Duodenal mucosa (tissue), 2 donors: ENCODE data around the gene TP53BP2.
"Not testable (repeated sequence)": the region's sequence is repeated elsewhere in the genome, so short reads cannot be mapped to it uniquely, and the experiment has no call there.

ENCODE experiments used
- H3K27ac ChIP-seq: one replicate; pipeline ENCODE4 v1.7.0; 2013; ENCODE audit warnings: low read depth, low read length
- H3K27me3 ChIP-seq, 2 donors: one replicate each; pipeline ENCODE4 v1.7.0; 2013; ENCODE audit warnings: low read length in 2 of 2, control low read depth in 1 of 2; ENCODE audit not compliant: insufficient read depth in 2 of 2, control insufficient read depth in 1 of 2
- H3K36me3 ChIP-seq, 2 donors: one replicate each; pipeline ENCODE4 v1.7.0; 2013; ENCODE audit warnings: low read length in 2 of 2, control low read depth in 1 of 2; ENCODE audit not compliant: insufficient read depth in 2 of 2, control insufficient read depth in 1 of 2
- H3K4me1 ChIP-seq, 2 donors: one replicate each; pipeline ENCODE4 v1.7.0; 2013; ENCODE audit warnings: low read length in 2 of 2, control low read depth in 1 of 2; ENCODE audit not compliant: insufficient read depth in 2 of 2, control insufficient read depth in 1 of 2
- H3K4me3 ChIP-seq, 2 donors: one replicate each; pipeline ENCODE4 v1.7.0; 2013; ENCODE audit warnings: low read length in 2 of 2, low read depth in 1 of 2
- H3K9ac ChIP-seq, 2 donors: one replicate each; pipeline ENCODE4 v1.7.0; 2013; ENCODE audit warnings: low read length in 2 of 2, low read depth in 1 of 2
- H3K9me3 ChIP-seq, 2 donors: one replicate each; pipeline ENCODE4 v1.7.0; 2013; ENCODE audit warnings: low read length in 2 of 2, control low read depth in 1 of 2; ENCODE audit not compliant: control insufficient read depth in 1 of 2

Gene TP53BP2

GRCh38 chr1:223872308-223872901 lies 26.7 kb upstream of the TP53BP2 start:
- no peaks in the 10 kb centered on the region for H3K9me3 ChIP-seq
- no peak overlapping the region for H3K27ac ChIP-seq
- no peaks in the 10 kb centered on the region for H3K27me3 ChIP-seq

DNA sequence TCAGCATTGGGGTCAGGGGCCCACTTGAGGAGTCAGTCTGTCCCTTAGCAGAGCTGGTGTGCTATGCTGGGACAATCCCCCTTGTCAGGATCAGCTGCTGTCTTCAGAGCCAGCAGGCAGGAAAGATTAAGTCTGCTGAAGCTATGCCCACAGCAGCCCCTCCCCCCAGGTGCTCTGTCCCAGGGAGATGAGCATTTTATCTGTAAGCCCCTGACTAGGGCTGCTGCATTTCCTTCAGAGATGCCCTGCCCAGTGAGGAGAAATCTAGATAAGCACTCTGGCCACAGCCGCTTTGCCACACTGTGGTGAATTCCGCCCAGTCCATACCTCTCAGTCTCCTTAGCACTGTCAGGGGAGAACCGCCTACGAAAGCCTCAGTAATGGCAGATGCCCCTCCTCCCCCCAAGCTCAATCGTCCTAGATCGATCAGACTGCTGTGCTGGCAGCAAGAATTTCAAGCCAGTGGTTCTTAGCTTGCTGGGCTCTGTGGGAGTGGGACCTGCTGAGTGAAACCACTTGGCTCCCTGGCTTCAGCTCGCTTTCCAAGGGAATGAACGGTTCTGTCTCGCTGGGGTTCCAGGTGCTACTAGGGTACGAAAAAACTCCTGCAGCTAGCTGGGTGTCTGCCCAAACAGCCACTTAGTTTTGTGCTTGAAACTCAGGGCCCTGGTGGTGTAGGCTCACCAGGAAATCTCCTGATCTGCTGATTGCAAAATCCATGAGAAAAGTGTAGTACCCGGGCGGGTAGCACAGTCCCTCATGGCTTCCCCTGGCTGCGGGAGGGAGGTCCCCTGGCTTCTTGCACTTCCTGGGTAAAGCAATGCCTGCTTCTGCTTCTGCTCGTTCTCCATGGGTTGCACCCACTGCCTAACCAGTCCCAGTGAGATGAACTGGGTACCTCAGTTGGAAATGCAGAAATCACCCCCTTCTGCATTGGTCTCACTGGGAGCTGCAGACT lies 25.1 kb upstream of the TP53BP2 start:
- Histone ChIP-seq H3K27ac (no peak overlapping the region), H3K9ac (no peak overlapping the region), H3K4me3 (peak overlapping the region in 1 of 2 donors; percentile 16), H3K27me3 (no peaks in the 10 kb centered on the region), H3K9me3 (no peaks in the 10 kb centered on the region), H3K4me1 (no peaks in the 10 kb centered on the region), H3K36me3 (no peaks in the 10 kb centered on the region)

More at GRCh38 chr1:223872308-223872901, 26.7 kb upstream of the TP53BP2 start:
- no peak overlapping the region for H3K9ac ChIP-seq
- no peak overlapping the region for H3K4me3 ChIP-seq
- H3K36me3 ChIP-seq: no peaks in the 10 kb centered on the region
- H3K4me1 ChIP-seq: no peaks in the 10 kb centered on the region

DNA sequence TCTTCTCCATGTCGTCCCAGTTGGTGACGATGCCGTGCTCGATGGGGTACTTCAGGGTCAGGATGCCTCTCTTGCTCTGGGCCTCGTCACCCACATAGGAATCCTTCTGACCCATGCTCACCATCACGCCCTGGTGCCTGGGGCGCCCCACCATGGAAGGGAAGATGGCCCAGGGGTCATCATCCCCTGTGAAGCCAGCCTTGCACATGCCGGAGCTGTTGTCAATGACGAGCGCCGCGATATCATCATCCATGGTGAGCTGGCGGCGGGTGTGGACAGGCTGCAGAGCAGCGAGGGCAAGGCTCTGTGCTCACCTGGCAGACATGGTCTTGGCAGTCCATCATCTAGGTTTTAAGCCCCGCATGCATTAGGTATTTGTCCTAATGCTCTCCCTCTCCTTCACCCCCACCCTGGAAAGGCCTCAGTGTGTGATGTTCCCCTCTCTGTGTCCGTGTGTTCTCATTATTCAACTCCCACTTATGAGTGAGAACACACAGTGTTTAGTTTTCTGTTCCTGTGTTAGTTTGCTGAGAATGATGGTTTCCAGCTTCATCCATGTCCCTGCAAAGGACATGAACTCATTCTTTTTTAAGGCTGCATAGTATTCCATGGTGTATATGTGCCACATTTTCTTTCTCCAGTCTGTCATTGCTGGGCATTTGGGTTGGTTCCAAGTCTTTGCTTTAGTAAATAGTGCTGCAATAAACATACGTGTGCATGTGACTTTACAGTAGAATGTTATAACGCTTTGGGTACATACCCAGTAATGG lies 19.0 kb upstream of the TP53BP2 start:
- not testable (repeated sequence) for H3K9ac ChIP-seq, H3K36me3 ChIP-seq, H3K4me1 ChIP-seq, H3K27ac ChIP-seq, H3K9me3 ChIP-seq, H3K4me3 ChIP-seq, H3K27me3 ChIP-seq

GRCh38 chr1:223864084-223864483 lies 18.3 kb upstream of the TP53BP2 start:
- Histone ChIP-seq H3K27me3 (peaks cover 0 to 9% of the 10 kb centered on the region in 2 donors), H3K9ac (no peak overlapping the region), H3K27ac (no peak overlapping the region), H3K36me3 (no peaks in the 10 kb centered on the region), H3K4me3 (no peak overlapping the region), H3K9me3 (no peaks in the 10 kb centered on the region), H3K4me1 (no peaks in the 10 kb centered on the region)

- no peak overlapping the region for H3K9ac ChIP-seq
- H3K4me3 ChIP-seq: no peak overlapping the region
- H3K27ac ChIP-seq: no peak overlapping the region
- H3K4me1 ChIP-seq: no peaks in the 10 kb centered on the region
- no peaks in the 10 kb centered on the region for H3K9me3 ChIP-seq
- no peaks in the 10 kb centered on the region for H3K36me3 ChIP-seq
- H3K27me3 ChIP-seq: peaks cover 0 to 9% of the 10 kb centered on the region in 2 donors
Observed at GRCh38 chr1:223861904-223862303, 16.2 kb upstream of the TP53BP2 start.

DNA sequence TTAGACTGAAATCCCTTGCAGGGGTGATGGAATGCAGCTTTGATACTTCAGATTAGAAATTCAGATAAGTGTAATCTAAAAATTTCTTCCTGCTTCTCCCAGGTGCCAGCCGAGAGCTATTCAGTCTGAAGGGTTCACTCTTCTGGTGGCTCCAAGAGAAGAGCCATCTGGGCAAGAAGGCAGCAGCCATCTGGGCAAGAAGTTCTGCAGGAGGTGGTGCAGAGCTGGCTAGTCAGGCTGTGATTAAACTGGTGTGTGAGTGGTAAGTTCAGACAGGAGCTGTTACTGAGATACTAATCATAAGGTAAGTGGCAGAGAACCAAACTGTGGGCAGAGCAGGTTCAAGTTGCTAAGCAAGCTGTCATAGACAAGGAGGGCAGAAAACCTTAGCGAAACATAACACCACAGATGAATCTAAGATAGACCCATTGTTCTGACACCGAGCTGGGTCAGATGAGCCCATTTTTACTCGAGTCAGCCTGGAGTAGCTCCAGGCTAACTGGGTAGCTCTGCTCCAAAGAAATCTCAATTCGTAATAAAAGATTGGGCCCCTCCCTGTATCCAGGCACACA lies 14.4 kb upstream of the TP53BP2 start:
- peaks cover 0 to 9% of the 10 kb centered on the region in 2 donors for H3K27me3 ChIP-seq
- no peaks in the 10 kb centered on the region for H3K4me1 ChIP-seq
- H3K9ac ChIP-seq: no peak overlapping the region
- H3K9me3 ChIP-seq: no peaks in the 10 kb centered on the region
- H3K36me3 ChIP-seq: no peaks in the 10 kb centered on the region
- H3K4me3 ChIP-seq: no peak overlapping the region
- no peak overlapping the region for H3K27ac ChIP-seq

GRCh38 chr1:223859058-223859457 lies 13.3 kb upstream of the TP53BP2 start:
- Histone ChIP-seq H3K4me1 (no peaks in the 10 kb centered on the region), H3K9me3 (no peaks in the 10 kb centered on the region), H3K4me3 (no peak overlapping the region), H3K36me3 (no peaks in the 10 kb centered on the region), H3K9ac (no peak overlapping the region), H3K27ac (no peak overlapping the region), H3K27me3 (peaks cover 0 to 6% of the 10 kb centered on the region in 2 donors)

- no peak overlapping the region for H3K4me3 ChIP-seq
- H3K27ac ChIP-seq: no peak overlapping the region
- H3K4me1 ChIP-seq: no peaks in the 10 kb centered on the region
- H3K36me3 ChIP-seq: no peaks in the 10 kb centered on the region
- no peaks in the 10 kb centered on the region for H3K9me3 ChIP-seq
- H3K27me3 ChIP-seq: peaks cover 0 to 3% of the 10 kb centered on the region in 2 donors
- H3K9ac ChIP-seq: no peak overlapping the region
Observed at GRCh38 chr1:223856386-223856785, 10.6 kb upstream of the TP53BP2 start.

DNA sequence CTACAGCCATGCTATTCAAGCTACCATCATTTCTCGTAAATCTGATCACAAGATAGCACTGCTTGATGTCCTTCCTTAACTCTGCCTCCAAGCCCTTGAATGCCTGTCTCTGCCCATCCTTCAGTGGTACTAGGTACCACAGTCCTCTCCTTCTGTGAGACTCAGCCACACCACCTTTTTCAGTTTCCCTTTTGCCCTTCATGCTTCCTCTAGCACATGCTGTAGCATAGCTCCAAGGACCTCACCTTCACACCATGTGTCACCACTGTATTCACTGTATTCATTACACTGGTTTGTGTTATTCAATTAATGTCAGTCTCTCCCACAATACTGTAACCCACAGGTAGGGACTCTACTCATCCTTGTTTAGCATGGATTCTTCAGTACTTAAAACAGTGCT lies 8.0 kb upstream of the TP53BP2 start:
- no peak overlapping the region for H3K27ac ChIP-seq
- H3K9ac ChIP-seq: no peak overlapping the region
- H3K27me3 ChIP-seq: no peaks in the 10 kb centered on the region
- no peak overlapping the region for H3K4me3 ChIP-seq
- H3K36me3 ChIP-seq: no peaks in the 10 kb centered on the region
- H3K4me1 ChIP-seq: no peaks in the 10 kb centered on the region
- H3K9me3 ChIP-seq: no peaks in the 10 kb centered on the region
